HG03575 (cell line): Measurements from ENCODE around the gene CATSPERZ.

ENCODE experiments used
- ATAC-seq: cut with Tn5 transposase; IDR thresholded peaks from one replicate; pipeline ENCODE4 v1.9.1; 2021; ENCODE audit not compliant: unreplicated experiment, insufficient number of reproducible peaks, low FRiP score; ENCODE audit errors: extremely low read depth

CATSPERZ gene

DNA sequence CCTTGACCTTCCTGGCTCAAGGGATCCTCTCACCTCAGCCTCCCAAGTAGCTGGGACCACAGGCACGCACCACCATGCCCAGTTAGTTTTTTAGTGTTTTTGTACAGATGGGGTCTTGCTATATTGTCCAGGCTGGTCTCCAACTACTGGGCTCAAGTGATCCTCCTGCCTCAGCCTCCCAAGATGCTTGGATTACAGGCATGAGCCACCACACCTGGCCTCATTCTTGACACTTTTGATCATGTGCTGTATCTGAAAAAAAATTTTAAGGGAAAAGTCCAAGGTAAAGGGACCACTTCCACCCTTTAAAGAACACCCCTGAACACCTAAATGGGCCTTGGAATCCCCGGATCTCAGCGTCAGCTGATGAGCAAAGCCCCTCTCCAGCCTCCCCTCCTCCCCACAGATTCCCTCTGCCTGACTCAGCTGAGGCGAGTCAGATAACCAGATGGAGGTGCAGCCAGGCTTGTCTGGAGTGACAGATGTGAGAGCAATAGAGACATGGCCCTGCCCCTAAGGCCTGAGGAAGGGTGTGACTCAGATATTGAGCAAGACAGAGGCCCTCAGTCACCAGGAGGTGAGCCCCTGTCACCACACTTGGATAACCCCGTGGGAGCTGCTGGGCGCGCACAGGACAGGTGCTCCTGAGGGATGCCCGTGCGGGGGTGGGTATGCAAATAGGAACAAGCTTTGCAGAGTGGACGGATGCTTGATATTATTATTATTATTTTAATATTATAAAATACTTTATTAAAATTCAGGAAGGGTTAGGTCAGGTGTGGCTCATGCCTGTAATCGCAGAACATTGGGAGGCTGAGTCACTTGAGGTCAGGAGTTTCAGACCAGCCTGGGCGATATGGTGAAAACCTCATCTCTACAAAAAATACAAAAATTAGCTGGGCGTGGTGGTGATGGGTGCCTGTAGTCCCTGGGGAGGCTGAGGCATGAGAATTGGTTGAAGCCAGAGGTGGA lies 34.9 kb downstream of the CATSPERZ start:
- no peak for ATAC-seq

DNA sequence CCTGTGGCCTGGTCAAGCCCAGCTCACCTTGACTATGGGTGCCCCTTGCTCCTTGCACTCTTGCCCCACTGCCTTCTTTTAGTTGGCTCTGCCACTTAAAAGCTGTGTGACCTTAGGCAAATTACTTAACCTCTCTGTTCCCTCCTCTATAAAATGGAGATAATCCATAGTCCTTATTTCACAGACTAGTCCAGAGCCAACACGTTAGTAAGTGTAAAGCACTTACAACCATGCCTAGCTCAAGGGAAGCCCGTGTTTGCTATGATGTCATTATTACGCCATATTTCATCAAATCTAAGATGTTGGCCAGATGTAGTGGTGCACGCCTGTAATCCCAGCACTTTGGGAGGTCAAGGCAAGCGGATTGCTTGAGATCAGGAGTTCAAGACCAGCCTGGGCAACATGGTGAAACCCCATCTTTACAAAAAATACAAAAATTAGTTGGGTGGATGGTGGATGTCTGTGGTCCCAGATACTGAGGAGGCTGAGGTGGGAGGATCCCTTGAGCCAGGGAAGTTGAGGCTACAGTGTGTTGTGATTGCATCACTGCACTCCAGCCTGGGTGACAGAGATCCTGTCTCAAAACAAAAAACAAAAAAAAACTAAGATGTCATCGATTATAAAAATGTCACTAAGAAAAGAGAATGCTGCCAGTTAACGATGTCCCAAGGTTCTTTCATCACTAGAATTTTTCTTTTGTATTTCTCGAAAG lies 37.5 kb downstream of the CATSPERZ start:
- ATAC-seq = no peak

GRCh38 chr11:64338716-64339115 lies 38.6 kb downstream of the CATSPERZ start:
- ATAC-seq = no peak

DNA sequence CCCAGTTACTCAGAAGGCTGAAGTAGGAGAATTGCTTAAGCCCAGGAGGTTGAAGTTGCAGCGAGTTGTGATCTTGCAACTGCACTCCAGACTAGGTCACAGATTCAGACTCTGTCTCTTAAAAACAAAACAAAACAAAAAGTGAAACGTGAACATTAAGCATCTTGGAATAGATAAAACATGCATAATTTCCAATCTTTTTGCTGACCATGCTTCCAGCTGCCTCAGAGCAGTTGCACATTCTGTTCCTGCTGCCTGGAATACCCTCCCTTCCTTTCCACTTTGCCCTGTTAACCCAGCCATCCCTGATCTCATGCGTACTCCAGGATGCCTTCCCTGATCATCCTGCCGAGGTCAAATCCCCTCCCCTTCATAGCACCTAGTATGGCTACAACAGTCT lies 39.1 kb downstream of the CATSPERZ start:
- no peak for ATAC-seq

GRCh38 chr11:64339754-64340408 lies 39.7 kb downstream of the CATSPERZ start, which contains the start of gene CCDC88B:
TSS of gene CCDC88B (plus strand) at chr11:64340204. CDS start at chr11:64340267, 63 bp downstream.
- no peak for ATAC-seq

DNA sequence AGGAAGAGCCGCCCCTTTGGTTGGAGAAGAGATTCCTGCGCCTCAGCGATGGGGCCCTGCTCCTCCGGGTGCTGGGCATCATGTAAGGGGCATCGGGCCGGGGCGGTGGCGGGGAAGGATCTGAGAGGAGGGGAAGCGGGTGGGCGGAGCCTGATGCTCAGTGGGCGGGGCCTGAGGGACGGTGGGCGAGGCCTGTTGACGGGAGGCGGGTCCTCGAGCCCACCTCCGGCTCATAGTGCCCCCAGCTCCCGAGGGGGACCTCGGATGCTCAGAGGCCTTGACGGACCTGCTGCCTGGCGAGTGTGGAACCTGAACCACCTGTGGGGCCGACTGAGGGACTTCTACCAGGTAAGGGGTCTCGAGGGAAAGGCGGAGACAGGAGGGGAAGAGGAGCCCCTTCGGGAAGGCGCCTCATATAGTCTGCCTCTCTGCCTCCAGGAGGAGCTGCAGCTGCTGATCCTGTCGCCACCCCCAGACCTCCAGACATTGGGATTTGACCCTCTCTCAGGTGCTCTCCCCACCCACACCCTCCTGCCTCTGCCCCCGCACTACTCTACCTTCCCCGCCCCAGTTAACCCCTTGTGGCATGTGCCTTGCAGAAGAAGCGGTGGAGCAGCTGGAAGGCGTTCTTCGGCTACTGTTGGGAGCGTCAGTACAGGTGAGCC lies 40.6 kb downstream of the CATSPERZ start:
- ATAC-seq = no peak

DNA sequence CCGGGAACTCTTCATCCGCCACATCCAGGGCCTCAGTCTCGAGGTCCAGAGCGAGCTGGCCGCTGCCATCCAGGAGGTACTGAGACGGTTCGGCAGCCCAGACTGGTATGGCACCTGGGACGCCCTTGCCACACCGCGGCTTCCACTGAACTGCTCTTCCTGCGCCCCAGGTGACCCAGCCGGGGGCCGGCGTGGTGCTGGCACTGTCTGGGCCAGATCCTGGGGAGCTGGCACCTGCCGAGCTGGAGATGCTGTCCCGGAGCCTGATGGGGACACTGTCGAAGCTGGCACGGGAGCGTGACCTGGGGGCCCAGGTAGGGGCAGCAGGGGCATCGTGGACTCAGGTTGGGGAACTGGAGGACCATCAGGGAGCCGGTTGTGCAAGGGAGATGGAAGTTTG lies 41.3 kb downstream of the CATSPERZ start:
- ATAC-seq = no peak

GRCh38 chr11:64341851-64342791 lies 42.0 kb downstream of the CATSPERZ start:
- no peak for ATAC-seq

DNA sequence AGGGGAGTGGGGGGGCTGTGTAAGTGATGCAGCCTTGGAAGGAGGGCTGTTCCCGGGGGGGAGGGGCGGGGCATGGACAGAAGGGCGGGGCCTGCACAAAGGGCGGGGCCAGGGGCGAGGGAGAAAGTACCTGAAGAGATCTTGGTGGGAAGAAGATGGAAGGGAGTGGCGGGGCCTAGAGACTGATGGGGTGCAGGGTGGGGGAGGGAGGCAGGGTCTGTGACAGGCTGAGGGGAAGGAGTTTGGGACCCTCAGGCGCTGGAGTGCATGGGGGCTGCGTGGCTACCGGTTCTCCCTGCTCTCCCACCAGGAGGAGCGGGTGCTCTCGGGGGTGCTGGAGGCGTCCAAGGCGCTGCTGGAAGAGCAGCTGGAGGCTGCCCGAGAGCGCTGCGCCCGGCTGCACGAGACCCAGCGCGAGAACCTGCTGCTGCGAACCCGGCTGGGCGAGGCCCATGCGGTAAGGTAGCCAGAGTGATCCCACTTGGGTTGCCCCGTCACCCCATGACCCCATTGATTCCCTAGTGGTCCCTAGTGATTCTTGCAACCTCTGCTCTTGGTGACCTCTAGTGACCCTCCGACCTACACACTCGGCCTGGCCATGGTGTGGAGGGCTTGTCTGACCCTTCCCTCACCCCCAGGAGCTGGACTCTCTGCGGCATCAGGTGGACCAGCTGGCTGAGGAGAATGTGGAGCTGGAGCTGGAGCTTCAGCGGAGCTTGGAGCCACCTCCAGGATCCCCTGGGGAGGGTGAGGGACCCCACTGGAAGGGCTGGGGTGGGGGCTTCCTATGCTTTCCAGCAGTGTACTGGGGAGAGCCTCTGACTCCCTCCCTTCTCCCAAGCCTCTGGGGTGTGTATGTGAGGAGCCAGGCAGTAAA lies 42.9 kb downstream of the CATSPERZ start:
- ATAC-seq = no peak

DNA sequence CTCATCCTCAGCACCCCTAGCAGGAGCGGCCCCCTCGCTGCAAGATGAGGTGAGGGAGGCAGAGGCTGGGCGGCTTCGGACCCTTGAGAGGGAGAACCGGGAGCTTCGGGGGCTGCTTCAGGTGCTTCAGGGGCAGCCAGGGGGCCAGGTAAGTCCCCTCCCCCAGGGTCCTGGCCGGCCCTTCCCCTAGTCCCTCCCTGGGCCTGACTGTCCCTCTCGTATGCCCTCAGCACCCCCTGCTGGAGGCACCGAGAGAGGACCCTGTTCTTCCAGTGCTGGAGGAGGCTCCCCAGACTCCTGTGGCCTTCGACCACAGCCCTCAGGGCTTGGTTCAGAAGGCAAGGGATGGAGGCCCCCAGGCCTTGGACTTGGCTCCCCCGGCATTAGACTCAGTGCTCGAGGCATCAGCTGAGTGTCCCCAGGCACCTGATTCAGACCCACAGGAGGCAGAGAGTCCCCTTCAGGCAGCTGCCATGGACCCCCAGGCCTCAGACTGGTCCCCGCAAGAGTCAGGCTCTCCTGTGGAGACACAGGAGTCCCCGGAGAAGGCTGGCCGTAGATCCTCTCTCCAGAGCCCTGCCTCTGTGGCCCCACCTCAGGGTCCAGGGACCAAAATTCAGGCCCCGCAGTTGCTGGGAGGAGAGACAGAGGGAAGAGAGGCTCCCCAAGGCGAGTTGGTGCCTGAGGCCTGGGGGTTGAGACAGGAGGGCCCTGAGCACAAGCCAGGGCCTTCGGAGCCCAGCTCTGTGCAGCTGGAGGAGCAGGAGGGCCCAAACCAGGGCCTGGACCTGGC lies 43.8 kb downstream of the CATSPERZ start:
- ATAC-seq = no peak

DNA sequence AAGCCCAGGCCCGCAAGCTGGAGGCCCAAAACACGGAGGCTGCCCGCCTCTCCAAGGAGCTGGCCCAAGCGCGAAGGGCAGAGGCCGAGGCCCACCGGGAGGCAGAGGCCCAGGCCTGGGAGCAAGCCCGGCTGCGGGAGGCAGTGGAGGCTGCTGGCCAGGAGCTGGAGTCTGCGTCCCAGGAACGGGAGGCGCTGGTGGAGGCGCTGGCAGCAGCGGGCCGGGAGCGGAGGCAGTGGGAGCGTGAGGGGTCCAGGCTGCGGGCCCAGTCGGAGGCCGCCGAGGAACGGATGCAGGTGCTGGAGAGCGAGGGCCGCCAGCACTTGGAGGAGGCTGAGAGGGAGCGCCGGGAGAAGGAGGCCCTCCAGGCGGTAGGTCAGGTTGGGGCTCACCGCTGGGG lies 44.6 kb downstream of the CATSPERZ start:
- ATAC-seq = no peak

- no peak for ATAC-seq
These were observed 47.2 kb downstream of the CATSPERZ start for GRCh38 chr11:64347193-64347867.

- ATAC-seq = no peak
These were observed 48.3 kb downstream of the CATSPERZ start for GRCh38 chr11:64348383-64349024.

DNA sequence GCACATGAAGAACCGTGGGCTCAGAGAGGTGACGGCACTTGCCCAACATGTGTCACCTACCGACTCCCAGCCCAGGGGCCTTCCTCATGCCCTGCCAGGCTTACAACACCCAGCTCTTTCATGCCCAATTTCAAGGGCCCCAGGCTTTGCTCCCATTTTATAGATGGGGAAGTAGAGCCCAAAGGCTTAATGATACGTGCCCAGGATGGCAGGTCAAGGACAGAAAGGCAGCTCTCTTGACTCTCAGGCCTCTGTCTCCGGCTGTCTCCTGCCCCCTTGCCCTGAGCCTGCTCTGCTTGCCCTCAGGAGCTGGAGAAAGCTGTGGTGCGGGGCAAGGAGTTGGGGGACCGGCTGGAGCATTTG lies 48.8 kb downstream of the CATSPERZ start:
- ATAC-seq = no peak

DNA sequence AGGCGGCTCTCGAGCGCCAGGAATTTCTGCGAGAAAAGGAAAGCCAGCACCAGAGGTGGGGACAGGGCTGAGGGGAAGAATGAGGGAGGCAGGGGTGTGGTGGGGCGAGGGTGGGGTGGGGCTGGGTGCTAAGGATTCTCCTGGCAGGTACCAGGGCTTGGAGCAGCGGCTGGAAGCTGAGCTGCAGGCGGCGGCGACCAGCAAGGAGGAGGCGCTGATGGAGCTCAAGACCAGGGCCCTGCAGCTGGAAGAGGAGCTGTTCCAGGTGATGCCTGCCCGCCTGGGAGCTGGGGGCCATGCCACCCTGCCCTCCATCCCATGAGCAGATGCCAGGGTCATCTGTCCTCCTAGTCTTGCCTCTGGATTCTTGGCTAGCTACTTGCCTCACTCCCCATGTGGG lies 49.2 kb downstream of the CATSPERZ start:
- no peak for ATAC-seq
